Loucy (cell line): ENCODE measurements around the gene NPHP3.

Source experiments
- CTCF ChIP-seq: fragments of 200-600 bp; sonication (generic); conservative IDR thresholded peaks from 2 replicates; pipeline ENCODE4 v1.5.1; 2014; ENCODE audit warnings: mild to moderate bottlenecking, antibody characterized with exemption, low read length
- EZH2phosphoT487 ChIP-seq: fragments of 200-600 bp; IDR thresholded peaks from 2 replicates; pipeline ENCODE4 v1.6.1; 2018; ENCODE audit warnings: antibody characterized with exemption, mild to moderate bottlenecking, moderate library complexity, borderline replicate concordance

GRCh38 chr3:132710311-132710710, 11.9 kb downstream of the NPHP3 start:
- no peak for TF ChIP-seq CTCF
- TF ChIP-seq EZH2phosphoT487: no peak
